ENCODE measurements around the gene SYNE1.

GRCh38 chr6:152135755-152136448, 501.3 kb downstream of the SYNE1 start:
- TF ChIP-seq POLR2A (IDR thresholded peaks at IDR 0.05; ENCODE audit: low read depth, low read length) (no peak), CTCF (IDR thresholded peaks at IDR 0.05 in 2 of 3, conservative IDR thresholded peaks at IDR 0.05 in 1 of 3; ENCODE audit: control insufficient read depth in 2 of 3, extremely low read depth in 1 of 3, insufficient read depth in 1 of 3, low read depth in 3 of 3, low read length in 3 of 3) (no peak), JUND (IDR thresholded peaks at IDR 0.05; ENCODE audit: low read depth, low read length) (no peak), CREB1 (IDR thresholded peaks at IDR 0.05; ENCODE audit: low read depth) (no peak), ZNF24 (IDR thresholded peaks at IDR 0.05) (no peak), SMC3 (IDR thresholded peaks at IDR 0.05; ENCODE audit: borderline replicate concordance, low read length) (no peak), ZBTB33 (IDR thresholded peaks at IDR 0.05) (no peak), SUPT20H (IDR thresholded peaks at IDR 0.05; ENCODE audit: borderline replicate concordance, control insufficient read depth, low read depth, low read length) (no peak), PRDM15 (CRISPR knock-in tag; IDR thresholded peaks at IDR 0.05) (no peak), RFX5 (IDR thresholded peaks at IDR 0.05; ENCODE audit: low read depth, low read length) (no peak), USF2 (IDR thresholded peaks at IDR 0.05; ENCODE audit: borderline replicate concordance, low read depth, low read length) (no peak), TBL1XR1 (IDR thresholded peaks at IDR 0.05; ENCODE audit: low read depth, low read length) (no peak), E2F8 (IDR thresholded peaks at IDR 0.05; ENCODE audit: low read depth, partially characterized antibody) (no peak)
